H9 (cell line): ENCODE data around the gene WFS1. TPM values are rescaled to one million over a fixed set of nuclear protein-coding genes. Genes with fewer than 3 reads are reported as not detected.

ENCODE experiments used
- DNase-seq: peaks from one replicate; pipeline ENCODE4 v3.0.0-alpha.2; 2017
- H2AFZ ChIP-seq: one replicate; pipeline ENCODE4 v1.6.1; 2013; ENCODE audit warnings: mild to moderate bottlenecking, low read length, control low read depth, moderate library complexity
- H2AK5ac ChIP-seq: 2 replicates; pipeline ENCODE4 v1.6.1; 2013; ENCODE audit warnings: low read length, control low read depth, mixed read lengths; ENCODE audit not compliant: insufficient read length
- H2BK120ac ChIP-seq: one replicate; pipeline ENCODE4 v1.6.1; 2013; ENCODE audit warnings: low read depth, mild to moderate bottlenecking, low read length, control low read depth, inconsistent platforms; ENCODE audit not compliant: poor library complexity, severe bottlenecking
- H2BK12ac ChIP-seq: 2 replicates; pipeline ENCODE4 v1.6.1; 2013; ENCODE audit warnings: low read length, control low read depth, mixed read lengths, low read depth; ENCODE audit not compliant: insufficient read length
- H2BK15ac ChIP-seq: 2 replicates; pipeline ENCODE4 v1.6.1; 2013; ENCODE audit warnings: low read depth, low read length, control low read depth
- H2BK20ac ChIP-seq: one replicate; pipeline ENCODE4 v1.6.1; 2013; ENCODE audit warnings: low read depth, mild to moderate bottlenecking, low read length, control low read depth, inconsistent platforms; ENCODE audit not compliant: poor library complexity, severe bottlenecking
- H2BK5ac ChIP-seq: 2 replicates; pipeline ENCODE4 v1.6.1; 2013; ENCODE audit warnings: low read length, control low read depth, mixed read lengths; ENCODE audit not compliant: insufficient read length
- H3K14ac ChIP-seq: 2 replicates; pipeline ENCODE4 v1.6.1; 2013; ENCODE audit warnings: low read length, control low read depth; ENCODE audit not compliant: insufficient read depth
- H3K18ac ChIP-seq: 2 replicates; pipeline ENCODE4 v1.6.1; 2013; ENCODE audit warnings: low read depth, mild to moderate bottlenecking, mixed read lengths, low read length, control low read depth; ENCODE audit not compliant: insufficient read length
- H3K23ac ChIP-seq: 2 replicates; pipeline ENCODE4 v1.6.1; 2013; ENCODE audit warnings: low read length, control low read depth, mixed read lengths, low read depth; ENCODE audit not compliant: insufficient read length
- H3K23me2 ChIP-seq: 2 replicates; pipeline ENCODE4 v1.6.1; 2013; ENCODE audit warnings: low read depth, mild to moderate bottlenecking, mixed read lengths, low read length, control low read depth; ENCODE audit not compliant: insufficient read length, poor library complexity, severe bottlenecking
- H3K27ac ChIP-seq: 2 replicates; pipeline ENCODE4 v1.5.1; 2013; ENCODE audit warnings: low read length, control low read depth, mixed read lengths, low read depth; ENCODE audit not compliant: insufficient read length
- H3K27me3 ChIP-seq: 2 replicates; pipeline ENCODE4 v1.6.1; 2013; ENCODE audit warnings: low read length, control low read depth, inconsistent platforms; ENCODE audit not compliant: insufficient read depth
- H3K4ac ChIP-seq: 2 replicates; pipeline ENCODE4 v1.6.1; 2013; ENCODE audit warnings: low read depth, mild to moderate bottlenecking, control low read depth, inconsistent platforms, low read length, moderate library complexity
- H3K4me1 ChIP-seq: 2 replicates; pipeline ENCODE4 v1.6.1; 2013; ENCODE audit warnings: low read length, control low read depth, inconsistent platforms; ENCODE audit not compliant: insufficient read depth
- H3K4me2 ChIP-seq: 2 replicates; pipeline ENCODE4 v1.6.1; 2013; ENCODE audit warnings: low read length, control low read depth, mixed read lengths; ENCODE audit not compliant: insufficient read length, insufficient read depth
- H3K56ac ChIP-seq: 2 replicates; pipeline ENCODE4 v1.6.1; 2013; ENCODE audit warnings: low read depth, mild to moderate bottlenecking, mixed read lengths, low read length, control low read depth; ENCODE audit not compliant: insufficient read length
- H3K79me1 ChIP-seq: 2 replicates; pipeline ENCODE4 v1.6.1; 2013; ENCODE audit warnings: low read depth, mild to moderate bottlenecking, moderate library complexity, low read length, control low read depth, inconsistent platforms; ENCODE audit not compliant: insufficient read depth, poor library complexity, severe bottlenecking
- H3K79me2 ChIP-seq: 2 replicates; pipeline ENCODE4 v1.6.1; 2013; ENCODE audit warnings: low read length, control low read depth, inconsistent platforms; ENCODE audit not compliant: insufficient read depth
- H3K9ac ChIP-seq: 2 replicates; pipeline ENCODE4 v1.6.1; 2013; ENCODE audit warnings: low read length, control low read depth, mixed read lengths; ENCODE audit not compliant: insufficient read length; ENCODE audit errors: extremely low read depth
- H3K9me3 ChIP-seq: one replicate; pipeline ENCODE4 v1.6.1; 2013; ENCODE audit warnings: low read depth, low read length, inconsistent platforms; ENCODE audit not compliant: control insufficient read depth
- H3T11ph ChIP-seq: one replicate; pipeline ENCODE4 v1.6.1; 2013; ENCODE audit warnings: mild to moderate bottlenecking, low read length, control low read depth, inconsistent platforms
- H4K20me1 ChIP-seq: one replicate; pipeline ENCODE4 v1.6.1; 2013; ENCODE audit not compliant: control insufficient read depth, insufficient read length, insufficient read depth
- H4K5ac ChIP-seq: 2 replicates; pipeline ENCODE4 v1.6.1; 2013; ENCODE audit warnings: low read depth, mild to moderate bottlenecking, mixed read lengths, low read length, control low read depth; ENCODE audit not compliant: insufficient read length
- H4K8ac ChIP-seq: replicated peaks from 2 replicates; pipeline ENCODE4 v1.6.1; 2013; ENCODE audit warnings: low read length, control low read depth, mixed read lengths, low read depth; ENCODE audit not compliant: insufficient read length
- H4K91ac ChIP-seq: 2 replicates; pipeline ENCODE4 v1.6.1; 2013; ENCODE audit warnings: low read depth, mild to moderate bottlenecking, moderate library complexity, mixed read lengths, low read length, control low read depth; ENCODE audit not compliant: insufficient read length
- H3K27ac Mint-ChIP-seq, 3 experiments: 2 replicates in 2 of 3; 3 replicates in 1 of 3; pipeline ENCODE4 v1.8.0; 2020 to 2021; ENCODE audit warnings: mixed read lengths in 3 of 3, mild to moderate bottlenecking in 1 of 3, moderate library complexity in 1 of 3
- H3K27me3 Mint-ChIP-seq: 2 replicates; pipeline ENCODE4 v1.8.0; 2021; ENCODE audit warnings: low read depth, mild to moderate bottlenecking, moderate library complexity, mixed read lengths
- H3K36me3 Mint-ChIP-seq, 3 experiments: 2 replicates in 2 of 3; 3 replicates in 1 of 3; pipeline ENCODE4 v1.8.0; 2020 to 2021; ENCODE audit warnings: low read depth in 3 of 3, mixed read lengths in 3 of 3; ENCODE audit not compliant: insufficient read depth in 1 of 3
- H3K4me1 Mint-ChIP-seq, 2 experiments: 2 replicates each; pipeline ENCODE4 v1.8.0; 2020; ENCODE audit warnings: mixed read lengths in 2 of 2
- H3K4me3 Mint-ChIP-seq, 2 experiments: 2 replicates in 1 of 2; 3 replicates in 1 of 2; pipeline ENCODE4 v1.8.0; 2020 to 2021; ENCODE audit warnings: mild to moderate bottlenecking in 2 of 2, mixed read lengths in 2 of 2, moderate library complexity in 1 of 2
- H3K9me3 Mint-ChIP-seq, 2 experiments: 2 replicates in 1 of 2; 3 replicates in 1 of 2; pipeline ENCODE4 v1.8.0; 2020; ENCODE audit warnings: mild to moderate bottlenecking in 2 of 2, mixed read lengths in 2 of 2, moderate library complexity in 1 of 2
- WGBS: extraction: QIAGEN DNeasy Blood & Tissue Kit; methylation state at CpG from one replicate; pipeline ENCODE4 v1.1.7; 2013; ENCODE audit warnings: missing lambda C conversion rate, low lambda C conversion rate, mixed read lengths; ENCODE audit not compliant: insufficient read length; ENCODE audit errors: extremely low coverage; 5-methylcytosine and 5-hydroxymethylcytosine counted together
- total RNA-seq: library from RNA; stranded (reverse); gene quantifications from 2 replicates; pipeline ENCODE4 v1.2.1, GENCODE V29; 2021
- TF ChIP-seq, protein P1 (sequence below): fragments of 200-600 bp; sonication (generic); conservative IDR thresholded peaks from 3 replicates; pipeline ENCODE4 v1.8.0; 2021; ENCODE audit warnings: antibody characterized with exemption, mild to moderate bottlenecking

Gene WFS1
- total RNA-seq, 1 experiment from 2014 or later, result 18.9 TPM

DNA sequence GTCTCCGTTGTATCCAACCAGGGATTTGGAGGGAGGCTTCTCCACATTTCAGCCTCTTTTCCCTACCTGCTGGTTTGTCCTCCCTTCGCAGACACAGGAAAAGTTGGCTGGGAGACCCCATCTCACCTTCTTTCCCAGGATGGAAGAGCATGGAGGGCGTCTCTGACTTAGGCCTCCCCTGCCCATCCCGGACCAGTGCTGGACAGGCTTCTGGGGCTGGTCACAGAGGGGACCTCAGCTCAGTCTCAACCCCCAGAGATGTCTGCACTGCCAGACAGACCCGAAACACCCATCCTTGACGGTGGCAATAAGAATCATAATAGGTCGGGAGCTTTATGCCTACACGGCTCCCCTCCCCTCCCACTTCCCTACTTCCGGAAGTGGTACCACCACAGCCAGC, 1.6 kb downstream of the WFS1 start:
- Mint-ChIP-seq H3K27me3 (peaks cover 9% of the 10 kb centered on the region), H3K4me1 (peaks cover 33 to 49% of the 10 kb centered on the region in 2 experiments), H3K27ac (no peak overlapping the region), H3K36me3 (no peaks in the 10 kb centered on the region; a peak in 1 of 7 replicates), H3K4me3 (peak overlapping the region; percentile 74 to 89), H3K9me3 (no peaks in the 10 kb centered on the region)
- H3K27ac ChIP-seq, result no peak overlapping the region
- no peak overlapping the region for H3K23ac ChIP-seq
- H3K4ac ChIP-seq, result no peak overlapping the region
- H2BK120ac ChIP-seq, result no peak overlapping the region
- TF ChIP-seq, protein P1, sequence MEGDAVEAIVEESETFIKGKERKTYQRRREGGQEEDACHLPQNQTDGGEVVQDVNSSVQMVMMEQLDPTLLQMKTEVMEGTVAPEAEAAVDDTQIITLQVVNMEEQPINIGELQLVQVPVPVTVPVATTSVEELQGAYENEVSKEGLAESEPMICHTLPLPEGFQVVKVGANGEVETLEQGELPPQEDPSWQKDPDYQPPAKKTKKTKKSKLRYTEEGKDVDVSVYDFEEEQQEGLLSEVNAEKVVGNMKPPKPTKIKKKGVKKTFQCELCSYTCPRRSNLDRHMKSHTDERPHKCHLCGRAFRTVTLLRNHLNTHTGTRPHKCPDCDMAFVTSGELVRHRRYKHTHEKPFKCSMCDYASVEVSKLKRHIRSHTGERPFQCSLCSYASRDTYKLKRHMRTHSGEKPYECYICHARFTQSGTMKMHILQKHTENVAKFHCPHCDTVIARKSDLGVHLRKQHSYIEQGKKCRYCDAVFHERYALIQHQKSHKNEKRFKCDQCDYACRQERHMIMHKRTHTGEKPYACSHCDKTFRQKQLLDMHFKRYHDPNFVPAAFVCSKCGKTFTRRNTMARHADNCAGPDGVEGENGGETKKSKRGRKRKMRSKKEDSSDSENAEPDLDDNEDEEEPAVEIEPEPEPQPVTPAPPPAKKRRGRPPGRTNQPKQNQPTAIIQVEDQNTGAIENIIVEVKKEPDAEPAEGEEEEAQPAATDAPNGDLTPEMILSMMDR, result no peak
- H2AFZ ChIP-seq, result no peak overlapping the region
- H4K20me1 ChIP-seq, result peaks cover 3% of the 10 kb centered on the region
- no peak overlapping the region for H4K91ac ChIP-seq
- no peak overlapping the region for H2BK15ac ChIP-seq
- no peaks in the 10 kb centered on the region for H3K79me1 ChIP-seq
- no peak overlapping the region for H3K56ac ChIP-seq
- no peak overlapping the region for H3T11ph ChIP-seq
- no peak overlapping the region for H3K4me2 ChIP-seq
- no peak for DNase-seq
- H3K14ac ChIP-seq, result no peak overlapping the region
- H4K5ac ChIP-seq, result no peak overlapping the region
- no peak overlapping the region for H3K18ac ChIP-seq
- H3K9ac ChIP-seq, result no peak overlapping the region
- no peaks in the 10 kb centered on the region for H3K27me3 ChIP-seq
- H2BK12ac ChIP-seq, result no peak overlapping the region
- H3K79me2 ChIP-seq, result no peaks in the 10 kb centered on the region
- no CpG with 5 or more reads among the region's 9 CpGs for WGBS
- H2BK20ac ChIP-seq, result no peak overlapping the region
- no peaks in the 10 kb centered on the region for H3K9me3 ChIP-seq
- no peak overlapping the region for H4K8ac ChIP-seq
- no peaks in the 10 kb centered on the region for H3K23me2 ChIP-seq
- no peak overlapping the region for H2AK5ac ChIP-seq
- no peak overlapping the region for H2BK5ac ChIP-seq
- no peaks in the 10 kb centered on the region; the same call in 1 of the 2 replicates for H3K4me1 ChIP-seq
